Measurements from ENCODE around the gene CTAGE1.
"Not testable (repeated sequence)": the region's sequence is repeated elsewhere in the genome, so short reads cannot be mapped to it uniquely, and the experiment has no call there.

Gene CTAGE1

GRCh38 chr18:22434973-22435608, 17.4 kb upstream of the CTAGE1 start:
- no peak for DNase-seq (ENCODE audit: low spot score)

DNA sequence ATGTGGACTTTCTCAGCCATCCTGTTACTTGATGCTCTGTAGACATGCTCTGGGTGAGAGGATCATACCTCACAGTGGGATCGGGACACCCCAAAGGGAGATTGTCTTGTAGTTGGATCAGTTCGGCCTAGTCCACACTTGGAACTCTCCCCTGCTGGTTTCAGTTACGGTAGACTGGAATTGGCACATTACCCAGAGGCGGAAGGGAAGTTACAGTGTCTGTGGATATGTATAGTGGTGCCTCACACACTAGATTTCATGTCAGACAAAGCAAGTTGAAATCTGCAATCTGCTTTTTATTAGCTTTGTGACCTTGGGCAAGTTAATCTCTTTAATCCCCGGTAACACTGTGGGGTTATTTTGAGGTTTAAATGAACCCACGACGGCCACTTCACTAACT, 16.2 kb upstream of the CTAGE1 start:
- DNase-seq (ENCODE audit: low spot score): no peak

- DNase-seq (ENCODE audit: low spot score): no peak
Measured at GRCh38 chr18:22432657-22433137, 15.0 kb upstream of the CTAGE1 start.

- DNase-seq (ENCODE audit: low spot score): no peak
Measured at GRCh38 chr18:22429564-22429963, 11.8 kb upstream of the CTAGE1 start.

GRCh38 chr18:22428672-22429071, 11.0 kb upstream of the CTAGE1 start:
- DNase-seq (ENCODE audit: low spot score): no peak

GRCh38 chr18:22427822-22428549, 10.3 kb upstream of the CTAGE1 start:
- no peak for DNase-seq (ENCODE audit: low spot score)

GRCh38 chr18:22424565-22424963, 6.8 kb upstream of the CTAGE1 start:
- no peak for DNase-seq (ENCODE audit: low spot score)

DNA sequence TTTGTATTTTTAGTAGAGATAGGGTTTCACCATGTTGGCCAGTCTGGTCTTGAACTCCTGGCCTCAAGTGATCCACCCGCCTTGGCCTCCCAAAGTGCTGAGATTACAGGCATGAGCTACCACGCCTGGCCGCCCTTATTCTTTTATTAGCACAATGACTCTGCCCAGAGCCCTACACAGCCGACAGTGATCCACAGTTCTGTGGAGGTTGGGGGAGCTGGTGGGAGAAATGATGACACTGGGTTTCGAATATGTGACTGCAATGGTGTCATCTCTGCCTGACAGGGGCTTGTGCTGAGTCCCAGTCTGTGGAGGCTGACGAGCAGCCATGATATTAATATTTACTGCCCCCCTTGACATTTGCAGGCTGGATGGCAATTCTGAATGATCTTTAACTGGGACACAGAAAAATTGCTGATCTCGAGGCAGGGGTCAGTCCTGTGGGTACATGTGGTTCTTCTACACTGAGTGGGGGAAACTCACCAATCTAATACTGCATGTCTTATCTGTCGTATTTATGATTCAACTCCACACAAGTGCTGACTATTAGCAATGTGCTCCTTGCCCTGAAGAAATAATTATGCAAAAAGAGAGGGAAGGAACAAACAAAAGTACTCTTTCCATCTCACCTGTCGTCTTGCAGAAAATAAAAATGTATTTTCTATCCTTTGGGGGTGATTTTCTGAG, 6.3 kb upstream of the CTAGE1 start:
- DNase-seq (ENCODE audit: low spot score): no peak

DNA sequence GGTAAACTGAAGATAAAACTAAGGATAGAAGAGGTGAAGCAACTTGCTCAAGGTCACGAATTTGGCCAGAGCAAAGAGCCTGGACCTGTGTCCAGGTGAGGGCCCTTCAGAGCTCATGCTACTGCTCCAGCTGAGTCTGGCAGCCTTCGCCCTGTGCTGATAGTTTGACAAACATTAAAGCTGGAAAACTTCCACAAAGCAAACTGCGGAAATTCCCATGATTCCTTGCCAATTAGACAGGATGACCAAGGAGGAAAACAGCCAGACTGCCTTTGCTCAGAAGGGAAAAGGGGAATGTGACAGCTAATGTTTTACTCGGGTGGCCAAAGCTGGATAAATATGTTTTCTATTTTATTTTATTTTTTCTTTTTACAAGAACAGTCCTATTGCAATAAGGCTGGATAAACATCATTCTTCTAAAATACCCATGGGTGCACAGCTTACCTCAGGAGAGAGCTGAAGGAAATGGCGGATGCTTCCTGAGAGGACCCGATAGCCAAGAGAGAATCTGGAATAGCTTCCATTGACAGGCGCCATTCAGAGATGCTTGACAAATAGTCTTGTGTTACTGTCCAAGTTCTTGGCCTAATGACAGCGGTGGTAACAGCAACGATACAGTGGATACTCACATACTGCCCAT, 5.3 kb upstream of the CTAGE1 start:
- no peak for DNase-seq (ENCODE audit: low spot score)

GRCh38 chr18:22420652-22421051, 2.9 kb upstream of the CTAGE1 start:
- DNase-seq (ENCODE audit: low spot score): no peak

DNA sequence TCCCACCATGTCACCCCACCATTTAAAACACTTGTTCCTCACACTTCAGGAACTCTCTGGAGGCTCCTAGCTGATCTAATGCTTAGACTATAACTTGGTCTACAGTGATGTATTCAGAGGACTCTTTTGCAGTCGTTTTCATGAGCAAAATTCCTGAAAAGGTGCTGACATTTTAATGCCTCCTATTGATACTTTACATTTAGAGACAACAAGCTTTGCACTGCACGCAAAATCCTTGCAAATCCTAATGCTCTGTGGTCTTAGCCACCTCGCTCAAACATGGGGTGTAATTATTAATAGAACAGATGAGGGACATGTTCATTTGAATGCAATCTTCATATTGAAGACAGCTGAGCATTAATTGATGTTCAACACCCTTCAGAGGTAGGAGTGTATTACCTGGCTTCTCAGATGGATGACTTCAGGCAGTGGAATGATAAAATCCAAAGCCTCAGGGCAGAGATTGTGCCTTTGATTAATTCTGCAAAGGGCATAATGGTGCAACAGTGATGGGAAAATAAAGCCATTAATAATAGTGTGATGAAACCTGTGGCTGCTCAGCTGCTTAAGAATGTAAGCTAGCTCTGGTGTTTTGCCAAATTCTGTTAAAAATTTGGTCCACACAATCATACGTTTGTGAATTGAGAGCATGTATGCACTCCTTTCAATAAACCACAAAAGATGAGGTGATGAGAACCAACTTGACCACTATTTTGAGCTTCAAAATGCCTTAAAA, 5.4 kb downstream of the CTAGE1 start:
- DNase-seq (ENCODE audit: low spot score): no peak

DNA sequence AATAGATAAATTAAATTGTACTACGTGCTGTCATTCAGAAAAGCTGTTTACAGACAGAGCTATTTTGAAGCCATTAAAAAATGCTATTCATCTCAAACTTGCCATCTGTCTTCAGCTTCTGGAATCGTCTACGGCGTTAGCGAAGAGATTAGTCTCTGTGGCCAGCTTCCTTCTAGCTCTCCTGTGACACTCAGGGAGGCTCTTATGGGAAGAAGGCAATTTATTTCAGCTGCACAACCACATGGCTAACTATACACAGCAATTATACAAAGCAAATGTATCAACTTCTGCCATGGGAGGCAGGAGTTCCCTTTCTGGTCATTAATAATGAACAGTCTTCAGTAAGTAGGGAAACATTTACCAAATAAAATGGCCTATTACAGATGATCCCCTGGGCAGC, 6.3 kb downstream of the CTAGE1 start:
- DNase-seq (ENCODE audit: low spot score): no peak

DNA sequence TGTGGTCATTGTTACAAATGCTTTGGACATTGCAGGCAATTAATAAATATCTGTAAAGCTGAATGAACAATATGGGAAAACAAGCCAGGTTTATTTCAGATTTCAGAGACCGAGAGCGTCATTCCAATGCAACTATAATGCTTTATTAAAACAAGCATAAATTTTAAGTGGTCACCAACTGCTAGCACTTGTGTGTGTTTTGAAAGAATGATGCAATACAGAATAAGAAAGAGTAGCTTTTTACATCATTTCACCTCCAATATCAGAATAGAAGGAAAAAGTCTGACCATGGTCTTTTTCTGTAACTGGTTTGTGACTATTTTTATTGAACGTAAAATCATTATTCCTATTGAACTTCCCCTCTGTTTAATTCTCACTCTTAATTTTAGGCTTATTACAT, 7.6 kb downstream of the CTAGE1 start:
- DNase-seq (ENCODE audit: low spot score): no peak

- DNase-seq (ENCODE audit: low spot score): no peak
Measured at GRCh38 chr18:22409445-22409844, 8.3 kb downstream of the CTAGE1 start.

DNA sequence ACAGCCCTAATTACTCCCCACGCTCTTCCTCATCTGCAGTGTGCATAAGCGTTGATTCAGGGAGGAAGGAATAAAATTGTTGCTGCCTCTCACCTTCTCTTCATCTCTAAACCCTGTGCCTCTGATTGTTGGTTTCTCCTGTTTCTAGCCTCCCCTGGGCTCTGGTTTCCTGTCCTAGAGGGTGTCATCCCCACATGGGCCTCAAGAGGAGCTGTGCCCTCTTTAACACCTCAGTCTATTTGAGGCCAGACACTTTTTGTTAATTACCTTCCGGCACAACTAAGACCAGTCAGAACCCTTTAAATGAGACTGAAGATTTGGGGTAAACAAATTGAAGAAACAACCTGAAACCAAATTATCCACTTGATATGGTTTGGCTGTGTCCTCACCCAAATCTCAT, 9.7 kb downstream of the CTAGE1 start:
- no peak for DNase-seq (ENCODE audit: low spot score)

DNA sequence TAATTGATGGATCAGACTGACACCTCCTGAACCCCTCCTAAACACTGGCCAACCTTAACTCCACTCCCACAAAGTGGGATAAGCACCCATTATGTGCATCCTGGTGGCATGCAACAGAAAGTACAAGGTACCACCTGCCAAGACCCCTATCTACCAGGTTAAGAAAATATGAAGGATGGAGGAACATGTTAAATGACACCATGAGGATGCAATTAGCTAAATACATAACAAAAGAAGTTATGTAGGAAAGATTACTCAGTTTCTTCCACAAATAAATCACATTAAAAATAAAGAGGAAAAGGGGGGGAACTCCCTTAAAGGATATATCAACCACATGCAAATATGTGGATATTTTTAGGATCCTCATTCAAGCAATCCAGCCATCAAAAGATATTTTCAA, 12.6 kb downstream of the CTAGE1 start:
- DNase-seq (ENCODE audit: low spot score): no peak

DNA sequence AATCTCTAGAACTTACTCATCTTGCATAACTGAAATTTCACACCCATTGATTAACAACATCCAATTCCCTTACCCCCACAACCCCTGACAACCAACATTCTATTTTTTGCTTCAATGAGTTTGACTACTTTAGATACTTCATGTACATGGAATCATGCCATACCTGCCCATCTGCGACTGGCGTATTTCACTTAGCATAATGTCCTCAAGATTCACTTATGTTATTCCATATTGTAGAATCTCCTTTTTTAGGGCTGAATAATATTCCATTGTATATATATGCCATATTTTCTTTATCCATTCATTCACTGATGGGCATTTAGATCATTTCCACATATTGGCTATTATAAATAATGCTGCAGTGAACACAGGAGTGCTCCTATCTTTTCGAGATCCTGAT, 13.8 kb downstream of the CTAGE1 start:
- no peak for DNase-seq (ENCODE audit: low spot score)

DNA sequence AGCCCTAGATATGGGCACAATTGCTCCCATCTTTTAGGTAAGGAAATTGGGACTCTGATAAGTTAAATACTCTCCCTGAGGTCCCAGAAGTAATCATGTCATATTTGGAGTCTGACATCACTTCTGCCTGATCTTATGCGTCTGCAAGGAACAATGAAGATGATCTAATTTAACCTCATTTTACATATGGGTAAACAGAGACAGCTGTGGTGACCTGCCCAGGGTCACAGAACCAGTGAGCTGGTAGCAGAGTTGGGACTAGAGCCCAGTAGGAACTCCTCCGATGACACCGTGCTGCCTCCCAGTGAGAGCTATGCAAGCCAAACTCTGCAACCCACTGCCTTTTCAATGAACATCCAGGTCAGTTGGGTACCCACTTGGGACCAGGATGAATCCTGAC, 17.8 kb downstream of the CTAGE1 start:
- DNase-seq (ENCODE audit: low spot score): no peak

- DNase-seq (ENCODE audit: low spot score): no peak
Measured at GRCh38 chr18:22398464-22398863, 19.3 kb downstream of the CTAGE1 start.

GRCh38 chr18:22394428-22394827, 23.3 kb downstream of the CTAGE1 start:
- no peak for DNase-seq (ENCODE audit: low spot score)

DNA sequence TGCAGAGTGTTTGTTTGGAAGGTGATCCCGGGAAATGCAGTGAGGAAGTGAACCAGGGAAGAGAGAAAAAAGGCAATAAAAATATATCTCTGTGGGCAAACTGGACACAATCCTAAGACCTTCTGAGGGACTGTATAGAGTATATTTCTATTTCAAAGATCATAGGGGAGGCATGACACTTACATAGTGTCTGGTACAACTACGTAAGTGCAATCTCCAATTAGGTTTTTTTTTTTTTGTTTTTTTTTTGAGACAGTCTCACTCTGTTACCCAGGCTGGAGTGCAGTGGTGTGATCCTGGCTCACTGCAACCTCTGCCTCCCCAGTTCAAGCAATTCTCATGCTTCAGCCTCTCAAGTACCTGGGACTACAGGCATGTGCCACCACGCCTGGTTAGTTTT, 24.6 kb downstream of the CTAGE1 start:
- DNase-seq (ENCODE audit: low spot score): not testable (repeated sequence)
